MM.1S (cell line): ENCODE measurements around the gene TNIP3.

Source experiments
- CTCF ChIP-seq: fragments of 300-600 bp; sonication (generic); IDR thresholded peaks from 2 replicates; pipeline ENCODE4 v1.5.1; 2016; ENCODE audit warnings: antibody characterized with exemption, low read length, mixed read lengths
- EZH2phosphoT487 ChIP-seq: fragments of 300-600 bp; sonication (generic); IDR thresholded peaks from 2 replicates; pipeline ENCODE4 v1.6.1; 2018; ENCODE audit warnings: antibody characterized with exemption, low read length

DNA sequence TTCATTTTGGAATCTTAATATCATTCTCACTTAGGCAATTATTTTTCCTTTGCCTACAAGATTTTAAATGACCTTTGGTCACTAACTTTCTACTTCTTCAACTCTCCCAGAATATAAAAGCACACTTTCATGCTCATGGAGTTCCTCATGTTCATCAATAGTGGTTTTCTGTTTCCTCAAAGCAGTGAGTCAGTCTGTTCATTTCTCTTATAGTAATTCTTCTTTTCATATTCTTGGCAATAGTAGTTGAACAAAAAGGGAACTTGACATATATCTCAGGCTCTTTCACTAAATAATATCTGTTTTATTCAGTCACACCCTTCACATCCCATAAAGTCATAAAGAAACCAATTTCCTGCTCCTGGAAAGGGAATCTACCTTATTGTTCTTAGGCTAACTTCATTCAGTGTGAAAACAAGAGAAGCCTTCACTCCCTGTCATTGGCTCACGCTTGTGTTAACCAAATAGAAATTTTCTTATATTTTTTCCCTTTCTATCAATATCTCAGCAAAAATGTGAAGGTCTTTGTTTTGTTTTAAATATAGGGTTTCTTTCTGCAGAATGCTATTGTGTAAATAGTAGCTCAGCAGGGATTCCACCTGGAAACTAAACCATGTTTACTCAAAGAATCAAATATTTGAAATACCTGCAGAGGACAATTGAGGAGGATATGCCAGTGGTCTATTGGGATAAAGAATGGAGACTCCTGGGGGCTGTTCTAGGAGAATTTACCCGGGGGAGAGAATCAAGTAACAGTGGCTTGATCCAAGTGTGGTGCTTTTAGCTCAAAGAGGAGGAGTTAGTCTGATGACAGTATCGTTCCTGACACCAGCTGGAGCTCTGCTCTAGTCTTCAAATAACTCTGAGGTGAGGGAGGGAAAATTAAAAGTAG is 13.4 kb upstream of the TNIP3 start:
- no peak for TF ChIP-seq CTCF
- TF ChIP-seq EZH2phosphoT487 = no peak
